Measurements from ENCODE around the gene PRKCZ. TPM values are rescaled to one million over a fixed set of nuclear protein-coding genes. Genes with fewer than 3 reads are reported as not detected.
A peak's percentile ranks its signal among the peaks of the same experiment; 100 is the strongest.

PRKCZ gene
- total RNA-seq, 2 experiments from 2014 or later: 13.2 to 14.7 TPM

GRCh38 chr1:2174348-2175054 is 124.3 kb downstream of the PRKCZ start:
- ChIA-PET POLR2A (interaction anchor here (1.0 kb wide), 1 partner anchor 21 kb away, joined by 3 read pairs; the partner anchor contains the start of gene FAAP20), CTCF (interaction anchor here (0.6 to 3.2 kb wide), 34 partner anchors 9 to 409 kb away, joined by 3 to 18 read pairs (median 5); partner anchors contain the start of genes FAAP20, MORN1 and RER1)
- peak; percentile 57 for DNase-seq
- Mint-ChIP-seq H3K4me1 (ENCODE audit: low read depth) (peaks cover 2% of the 10 kb centered on the region), H3K27ac (peak overlapping the region; percentile 46), H3K36me3 (peaks cover 2% of the 10 kb centered on the region), H3K9me3 (no peaks in the 10 kb centered on the region), H3K27me3 (no peaks in the 10 kb centered on the region), H3K4me3 (peak overlapping the region; percentile 60)
- intact Hi-C loops (cut with micrococcal nuclease): no loop called here

GRCh38 chr1:2175055-2175414 is 124.8 kb downstream of the PRKCZ start:
- POLR2A ChIA-PET: interaction anchor here (1.0 kb wide), 1 partner anchor 20 kb away, joined by 3 read pairs; the partner anchor contains the start of gene FAAP20
- no peaks in the 10 kb centered on the region for H3K27me3 Mint-ChIP-seq
- intact Hi-C loops (cut with micrococcal nuclease): no loop called here
- peaks cover 2% of the 10 kb centered on the region for H3K36me3 Mint-ChIP-seq
- H3K4me1 Mint-ChIP-seq (ENCODE audit: low read depth): peaks cover 2% of the 10 kb centered on the region
- CTCF ChIA-PET: interaction anchor here (0.9 to 3.2 kb wide), 24 partner anchors 9 to 216 kb away, joined by 3 to 18 read pairs (median 6); partner anchors contain the start of genes FAAP20, MORN1 and RER1
- H3K4me3 Mint-ChIP-seq: peak overlapping the region; percentile 60
- no peaks in the 10 kb centered on the region for H3K9me3 Mint-ChIP-seq
- peak overlapping the region; percentile 46 for H3K27ac Mint-ChIP-seq
- DNase-seq: no peak

- Mint-ChIP-seq H3K27ac (no peak overlapping the region), H3K9me3 (no peaks in the 10 kb centered on the region), H3K27me3 (no peaks in the 10 kb centered on the region), H3K36me3 (peaks cover 4% of the 10 kb centered on the region), H3K4me3 (no peak overlapping the region), H3K4me1 (ENCODE audit: low read depth) (peaks cover 2% of the 10 kb centered on the region)
- intact Hi-C loops (cut with micrococcal nuclease): no loop called here
- no peak for DNase-seq
- ChIA-PET POLR2A (no interaction called here), CTCF (interaction anchor here (2.1 to 3.2 kb wide), 5 partner anchors 19 to 206 kb away, joined by 7 to 18 read pairs (median 13); partner anchors contain the start of gene FAAP20)
Observed at GRCh38 chr1:2175681-2176454, 125.7 kb downstream of the PRKCZ start.

- no peak overlapping the region for H3K4me3 Mint-ChIP-seq
- no peaks in the 10 kb centered on the region for H3K9me3 Mint-ChIP-seq
- H3K36me3 Mint-ChIP-seq: peaks cover 4% of the 10 kb centered on the region
- H3K27ac Mint-ChIP-seq: no peak overlapping the region
- no peaks in the 10 kb centered on the region for H3K27me3 Mint-ChIP-seq
- H3K4me1 Mint-ChIP-seq (ENCODE audit: low read depth): peaks cover 2% of the 10 kb centered on the region
- ChIA-PET POLR2A (no interaction called here), CTCF (no interaction called here)
- intact Hi-C loops (cut with micrococcal nuclease): no loop called here
- DNase-seq: no peak
Observed at GRCh38 chr1:2176615-2177014, 126.4 kb downstream of the PRKCZ start.

- H3K27ac Mint-ChIP-seq: no peak overlapping the region
- no peaks in the 10 kb centered on the region for H3K27me3 Mint-ChIP-seq
- H3K4me3 Mint-ChIP-seq: no peak overlapping the region
- H3K9me3 Mint-ChIP-seq: no peaks in the 10 kb centered on the region
- H3K36me3 Mint-ChIP-seq: peaks cover 4% of the 10 kb centered on the region
- intact Hi-C loops (cut with micrococcal nuclease): no loop called here
- ChIA-PET POLR2A (no interaction called here), CTCF (no interaction called here)
- no peak for DNase-seq
- H3K4me1 Mint-ChIP-seq (ENCODE audit: low read depth): peaks cover 2% of the 10 kb centered on the region
Observed at GRCh38 chr1:2177541-2177940, 127.3 kb downstream of the PRKCZ start.

- no peak overlapping the region for H3K4me3 Mint-ChIP-seq
- CTCF ChIA-PET: no interaction called here
- peaks cover under 1% of the 10 kb centered on the region for H3K4me1 Mint-ChIP-seq (ENCODE audit: low read depth)
- no peaks in the 10 kb centered on the region for H3K9me3 Mint-ChIP-seq
- no peak overlapping the region for H3K27ac Mint-ChIP-seq
- peaks cover 4% of the 10 kb centered on the region for H3K36me3 Mint-ChIP-seq
- DNase-seq: no peak
- POLR2A ChIA-PET: no interaction called here
- H3K27me3 Mint-ChIP-seq: no peaks in the 10 kb centered on the region
- intact Hi-C loops (cut with micrococcal nuclease): no loop called here
Observed at GRCh38 chr1:2177946-2178538, 127.8 kb downstream of the PRKCZ start.

- ChIA-PET CTCF (no interaction called here), POLR2A (no interaction called here)
- Mint-ChIP-seq H3K36me3 (peaks cover 4% of the 10 kb centered on the region), H3K9me3 (no peaks in the 10 kb centered on the region), H3K4me1 (ENCODE audit: low read depth) (no peaks in the 10 kb centered on the region), H3K27me3 (no peaks in the 10 kb centered on the region), H3K27ac (no peak overlapping the region), H3K4me3 (no peak overlapping the region)
- intact Hi-C loops (cut with micrococcal nuclease): no loop called here
- no peak for DNase-seq
Observed at GRCh38 chr1:2178875-2179274, 128.7 kb downstream of the PRKCZ start.

GRCh38 chr1:2179283-2180013 is 129.2 kb downstream of the PRKCZ start:
- DNase-seq: no peak
- peaks cover 6% of the 10 kb centered on the region for H3K36me3 Mint-ChIP-seq
- no peaks in the 10 kb centered on the region for H3K4me1 Mint-ChIP-seq (ENCODE audit: low read depth)
- no peaks in the 10 kb centered on the region for H3K27me3 Mint-ChIP-seq
- H3K9me3 Mint-ChIP-seq: no peaks in the 10 kb centered on the region
- H3K4me3 Mint-ChIP-seq: no peak overlapping the region
- ChIA-PET CTCF (interaction anchor here (1.2 kb wide), 1 partner anchor 16 kb away, joined by 4 read pairs; the partner anchor contains the start of gene FAAP20), POLR2A (no interaction called here)
- H3K27ac Mint-ChIP-seq: no peak overlapping the region
- intact Hi-C loops (cut with micrococcal nuclease): no loop called here

GRCh38 chr1:2180297-2181245 is 130.4 kb downstream of the PRKCZ start:
- POLR2A ChIA-PET: no interaction called here
- Mint-ChIP-seq H3K9me3 (no peaks in the 10 kb centered on the region), H3K4me3 (no peak overlapping the region), H3K4me1 (ENCODE audit: low read depth) (no peaks in the 10 kb centered on the region), H3K36me3 (peaks cover 7% of the 10 kb centered on the region), H3K27ac (no peak overlapping the region), H3K27me3 (no peaks in the 10 kb centered on the region)
- intact Hi-C loops (cut with micrococcal nuclease): no loop called here
- DNase-seq: no peak
- CTCF ChIA-PET: interaction anchor here (1.2 kb wide), 1 partner anchor 14 kb away, joined by 4 read pairs; the partner anchor contains the start of gene FAAP20

GRCh38 chr1:2181271-2181670 is 131.1 kb downstream of the PRKCZ start:
- DNase-seq: no peak
- Mint-ChIP-seq H3K27ac (no peak overlapping the region), H3K36me3 (peaks cover 7% of the 10 kb centered on the region), H3K4me3 (no peak overlapping the region), H3K27me3 (no peaks in the 10 kb centered on the region), H3K4me1 (ENCODE audit: low read depth) (no peaks in the 10 kb centered on the region), H3K9me3 (no peaks in the 10 kb centered on the region)
- ChIA-PET CTCF (no interaction called here), POLR2A (no interaction called here)
- intact Hi-C loops (cut with micrococcal nuclease): no loop called here

- H3K4me3 Mint-ChIP-seq: no peak overlapping the region
- no peaks in the 10 kb centered on the region for H3K27me3 Mint-ChIP-seq
- H3K9me3 Mint-ChIP-seq: no peaks in the 10 kb centered on the region
- intact Hi-C loops (cut with micrococcal nuclease): no loop called here
- ChIA-PET POLR2A (no interaction called here), CTCF (no interaction called here)
- H3K4me1 Mint-ChIP-seq (ENCODE audit: low read depth): no peaks in the 10 kb centered on the region
- no peak overlapping the region for H3K27ac Mint-ChIP-seq
- DNase-seq: no peak
- H3K36me3 Mint-ChIP-seq: peaks cover 7% of the 10 kb centered on the region
Observed at GRCh38 chr1:2181752-2182151, 131.5 kb downstream of the PRKCZ start.

Data from activated CD4-positive, alpha-beta memory T cell treated with anti-CD3 and anti-CD28 coated beads for 36 hours (primary cell).